GM18511 (cell line): ENCODE measurements around the gene PDK4.

ENCODE experiments used
- ATAC-seq: cut with Tn5 transposase; IDR thresholded peaks from one replicate; pipeline ENCODE4 v1.9.1; 2021; ENCODE audit warnings: mild to moderate bottlenecking, moderate library complexity; ENCODE audit not compliant: unreplicated experiment

The PDK4 gene

GRCh38 chr7:95596198-95597063 lies at the start of gene PDK4:
Gene PDK4 (minus strand): TSS chr7:95596516. CDS start chr7:95596293, 223 bp downstream.
- peak; percentile 47 for ATAC-seq

- no peak for ATAC-seq
These were observed 45.9 kb upstream of the PDK4 start for GRCh38 chr7:95642173-95642572.

GRCh38 chr7:95636140-95636940 lies 40.0 kb upstream of the PDK4 start:
- ATAC-seq: no peak

GRCh38 chr7:95632609-95633008 lies 36.3 kb upstream of the PDK4 start:
- ATAC-seq: no peak

- ATAC-seq: no peak
These were observed 35.2 kb upstream of the PDK4 start for GRCh38 chr7:95631527-95631926.

- no peak for ATAC-seq
These were observed 34.6 kb upstream of the PDK4 start for GRCh38 chr7:95630702-95631458.

- ATAC-seq: no peak
These were observed 32.6 kb upstream of the PDK4 start for GRCh38 chr7:95628831-95629439.

- ATAC-seq: no peak
These were observed 27.5 kb upstream of the PDK4 start for GRCh38 chr7:95623788-95624187.

GRCh38 chr7:95622859-95623258 lies 26.5 kb upstream of the PDK4 start:
- ATAC-seq: no peak

- no peak for ATAC-seq
These were observed 25.8 kb upstream of the PDK4 start for GRCh38 chr7:95622001-95622549.

GRCh38 chr7:95621404-95621803 lies 25.1 kb upstream of the PDK4 start:
- ATAC-seq: no peak

GRCh38 chr7:95620631-95621030 lies 24.3 kb upstream of the PDK4 start:
- no peak for ATAC-seq

GRCh38 chr7:95619921-95620320 lies 23.6 kb upstream of the PDK4 start:
- ATAC-seq: no peak

GRCh38 chr7:95619517-95619916 lies 23.2 kb upstream of the PDK4 start:
- no peak for ATAC-seq

GRCh38 chr7:95614442-95614940 lies 18.2 kb upstream of the PDK4 start:
- ATAC-seq: no peak

- ATAC-seq: no peak
These were observed 14.9 kb upstream of the PDK4 start for GRCh38 chr7:95611224-95611623.

GRCh38 chr7:95609277-95609971 lies 13.1 kb upstream of the PDK4 start:
- ATAC-seq: no peak

- peak; percentile 98 for ATAC-seq
These were observed 12.2 kb upstream of the PDK4 start for GRCh38 chr7:95608359-95609173.

- ATAC-seq: no peak
These were observed 11.2 kb upstream of the PDK4 start for GRCh38 chr7:95607561-95607960.
